ENCODE data around the gene MCM10.

Gene MCM10

DNA sequence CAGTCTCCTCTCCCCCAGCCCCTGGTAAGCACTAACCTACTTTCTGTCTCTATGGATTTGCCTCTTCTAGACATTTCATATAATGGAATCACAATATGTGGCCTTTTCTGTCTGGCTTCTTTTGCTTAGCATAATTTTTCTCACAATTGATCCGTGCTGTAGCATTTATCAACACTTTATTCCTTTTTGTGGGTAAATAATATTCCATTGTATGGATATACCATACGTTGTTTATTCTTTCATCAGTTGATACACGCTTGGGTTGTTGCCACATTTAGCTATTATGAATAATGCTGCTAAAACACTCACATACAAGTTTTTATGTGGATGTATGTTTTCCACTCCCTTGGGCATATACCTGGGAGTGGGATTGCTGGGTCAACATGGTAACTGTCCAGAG is 25.8 kb downstream of the MCM10 start:
- H3K27ac Mint-ChIP-seq: no peak overlapping the region
- H3K9me3 Mint-ChIP-seq: no peaks in the 10 kb centered on the region
- H3K4me1 Mint-ChIP-seq: no peaks in the 10 kb centered on the region
- no peak for DNase-seq (ENCODE audit: low spot score in 2 of 2)
- H3K4me3 Mint-ChIP-seq: no peak overlapping the region
- no peak for ATAC-seq
- peaks cover 92% of the 10 kb centered on the region for H3K36me3 Mint-ChIP-seq

DNA sequence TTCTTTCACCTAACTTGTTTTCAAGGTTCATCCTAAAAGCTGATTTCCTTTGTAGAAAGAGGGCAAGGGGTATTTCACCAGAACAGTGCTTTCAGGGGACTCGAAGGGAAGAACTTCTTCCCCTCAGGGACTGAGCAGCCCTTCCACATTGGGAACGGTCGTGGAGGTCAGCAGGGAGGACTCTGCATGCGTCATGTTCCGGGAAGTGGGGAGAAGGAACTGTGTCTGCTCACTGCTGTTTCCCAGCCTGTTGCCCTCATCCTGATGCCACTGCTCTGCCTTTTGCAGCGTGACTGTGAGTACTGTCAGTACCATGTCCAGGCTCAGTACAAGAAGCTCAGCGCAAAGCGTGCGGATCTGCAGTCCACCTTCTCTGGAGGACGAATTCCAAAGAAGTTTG is 27.2 kb downstream of the MCM10 start:
- no peak for ATAC-seq
- no peak overlapping the region for H3K27ac Mint-ChIP-seq
- no peak overlapping the region for H3K4me3 Mint-ChIP-seq
- H3K4me1 Mint-ChIP-seq: no peaks in the 10 kb centered on the region
- H3K36me3 Mint-ChIP-seq: peaks cover 92% of the 10 kb centered on the region
- DNase-seq (ENCODE audit: low spot score in 2 of 2): no peak
- no peaks in the 10 kb centered on the region for H3K9me3 Mint-ChIP-seq

DNA sequence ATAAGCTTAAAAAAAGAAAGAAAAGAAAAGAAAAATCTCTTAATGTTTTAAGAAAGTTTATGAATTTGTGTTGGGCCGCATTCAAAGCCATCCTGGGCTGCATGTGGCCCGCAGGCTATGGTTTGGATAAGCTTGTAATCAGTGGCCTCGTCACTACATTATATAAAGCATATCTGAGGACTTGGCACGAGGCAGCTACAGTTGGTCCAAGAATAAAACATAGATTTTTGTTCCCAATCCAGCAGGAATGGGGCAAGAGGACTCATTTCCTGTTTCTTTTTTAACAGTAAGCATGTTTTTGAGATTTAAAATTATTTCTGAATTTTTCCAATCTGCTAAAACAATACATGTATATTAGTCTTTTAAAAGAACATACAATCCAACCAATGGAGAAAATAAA is 28.6 kb downstream of the MCM10 start:
- ATAC-seq: no peak
- H3K36me3 Mint-ChIP-seq: peaks cover 88% of the 10 kb centered on the region
- DNase-seq (ENCODE audit: low spot score in 2 of 2): no peak
- H3K27ac Mint-ChIP-seq: no peak overlapping the region
- H3K4me1 Mint-ChIP-seq: no peaks in the 10 kb centered on the region
- no peak overlapping the region for H3K4me3 Mint-ChIP-seq
- H3K9me3 Mint-ChIP-seq: no peaks in the 10 kb centered on the region

DNA sequence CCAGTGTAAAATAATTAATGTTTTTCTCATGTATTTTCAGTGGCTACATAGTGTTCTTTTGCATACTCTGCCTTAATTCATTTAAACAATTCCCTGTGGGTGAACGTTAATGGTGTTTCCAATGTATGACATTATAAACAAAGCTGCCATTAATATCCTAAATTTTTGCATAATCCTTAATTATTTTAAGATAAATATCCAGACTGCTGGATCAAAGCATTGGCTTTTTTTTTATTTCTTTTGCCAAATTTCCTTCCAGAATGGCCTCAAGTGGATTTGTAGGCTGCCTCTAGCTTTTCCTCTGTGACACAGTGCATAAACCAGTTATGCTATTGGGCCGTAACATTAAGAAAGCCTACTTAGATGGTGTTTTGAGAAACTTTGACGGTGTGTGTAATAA is 29.5 kb downstream of the MCM10 start:
- Mint-ChIP-seq H3K27ac (no peak overlapping the region), H3K4me1 (no peaks in the 10 kb centered on the region), H3K4me3 (no peak overlapping the region), H3K36me3 (peaks cover 90% of the 10 kb centered on the region), H3K9me3 (no peaks in the 10 kb centered on the region)
- DNase-seq (ENCODE audit: low spot score in 2 of 2) (no peak), ATAC-seq (no peak)

DNA sequence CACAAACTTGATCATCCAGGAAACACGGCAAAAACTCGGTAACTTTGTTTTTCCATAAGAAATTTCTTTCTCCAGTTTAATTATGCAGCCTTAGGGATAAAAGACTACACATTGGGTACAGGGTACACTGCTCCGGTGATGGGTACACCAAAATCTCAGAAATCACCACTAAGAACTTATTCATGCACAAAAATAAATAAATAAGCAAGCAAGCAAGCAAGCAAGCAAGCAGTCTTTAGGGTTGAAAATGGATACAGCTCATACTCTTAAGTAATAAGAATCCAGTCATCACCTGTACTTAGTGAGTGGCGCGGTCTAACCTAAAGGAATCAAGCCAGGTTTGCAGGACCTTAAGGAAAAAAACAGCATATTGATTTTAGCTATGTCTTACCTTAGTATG is 30.0 kb downstream of the MCM10 start:
- Mint-ChIP-seq H3K4me3 (no peak overlapping the region), H3K4me1 (no peaks in the 10 kb centered on the region), H3K27ac (no peak overlapping the region), H3K36me3 (peaks cover 90% of the 10 kb centered on the region), H3K9me3 (no peaks in the 10 kb centered on the region)
- ATAC-seq (no peak), DNase-seq (ENCODE audit: low spot score in 2 of 2) (no peak)

DNA sequence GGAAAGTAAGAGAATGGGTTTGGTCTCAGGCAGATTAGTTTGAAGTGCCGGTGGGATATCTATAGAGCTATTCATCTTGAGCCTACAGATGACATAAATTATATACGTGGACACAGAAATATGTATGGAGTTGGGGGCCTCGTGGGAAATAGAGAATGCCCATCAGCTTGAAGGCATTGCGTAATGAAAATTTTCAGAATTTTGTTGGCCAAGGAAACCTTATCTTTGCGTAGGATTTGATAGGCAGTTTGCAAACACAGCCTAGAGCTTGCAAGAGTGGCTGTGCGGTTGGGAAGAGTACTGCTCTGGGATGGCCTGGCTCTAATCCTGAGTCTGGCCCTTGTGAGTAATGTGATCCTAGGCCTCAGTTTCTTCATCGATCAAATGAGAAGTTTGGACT is 32.3 kb downstream of the MCM10 start:
- Mint-ChIP-seq H3K9me3 (no peaks in the 10 kb centered on the region), H3K4me3 (no peak overlapping the region), H3K4me1 (no peaks in the 10 kb centered on the region), H3K36me3 (peaks cover 93% of the 10 kb centered on the region), H3K27ac (no peak overlapping the region)
- ATAC-seq: no peak
- DNase-seq (ENCODE audit: low spot score in 2 of 2): no peak

DNA sequence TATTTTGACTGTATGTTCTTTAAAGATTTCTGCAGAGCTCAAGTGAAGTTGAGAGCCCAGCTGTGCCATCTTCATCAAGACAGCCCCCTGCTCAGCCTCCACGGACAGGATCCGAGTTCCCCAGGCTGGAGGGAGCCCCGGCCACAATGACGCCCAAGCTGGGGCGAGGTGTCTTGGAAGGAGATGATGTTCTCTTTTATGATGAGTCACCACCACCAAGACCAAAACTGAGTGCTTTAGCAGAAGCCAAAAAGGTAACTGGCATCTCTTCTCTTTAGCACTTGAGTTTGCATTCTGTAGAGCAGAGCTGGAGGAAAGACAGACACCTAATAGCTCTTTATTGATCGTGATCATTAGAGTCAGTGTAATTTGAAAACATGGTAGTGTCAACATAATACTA is 33.7 kb downstream of the MCM10 start:
- H3K36me3 Mint-ChIP-seq: peaks cover 93% of the 10 kb centered on the region

DNA sequence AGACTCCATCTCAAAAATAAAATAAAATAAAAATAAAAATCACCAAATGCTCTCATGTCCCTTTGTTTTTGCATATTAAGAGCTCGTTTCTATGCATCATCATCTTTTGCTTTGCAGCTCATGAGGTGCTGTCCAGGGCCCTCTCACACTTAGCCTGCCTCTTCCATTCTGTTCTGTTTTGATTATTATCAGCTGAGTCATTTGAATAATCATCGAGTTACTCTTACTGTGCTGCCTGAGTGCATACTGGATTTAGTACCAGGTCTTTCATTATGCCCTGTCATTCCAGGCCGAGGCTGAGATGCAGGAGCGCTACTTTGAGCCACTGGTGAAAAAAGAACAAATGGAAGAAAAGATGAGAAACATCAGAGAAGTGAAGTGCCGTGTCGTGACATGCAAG is 39.8 kb downstream of the MCM10 start:
- no peaks in the 10 kb centered on the region for H3K9me3 Mint-ChIP-seq
- H3K4me1 Mint-ChIP-seq: no peaks in the 10 kb centered on the region
- DNase-seq (ENCODE audit: low spot score in 2 of 2) (no peak), ATAC-seq (peak; percentile 24)
- H3K4me3 Mint-ChIP-seq: no peak overlapping the region
- H3K36me3 Mint-ChIP-seq: peaks cover 79% of the 10 kb centered on the region
- no peak overlapping the region for H3K27ac Mint-ChIP-seq

More for the DNA sequence above, 33.7 kb downstream of the MCM10 start:
- ATAC-seq (no peak), DNase-seq (ENCODE audit: low spot score in 2 of 2) (no peak)
- H3K4me3 Mint-ChIP-seq: no peak overlapping the region
- no peaks in the 10 kb centered on the region for H3K4me1 Mint-ChIP-seq
- H3K27ac Mint-ChIP-seq: no peak overlapping the region
- H3K9me3 Mint-ChIP-seq: no peaks in the 10 kb centered on the region

DNA sequence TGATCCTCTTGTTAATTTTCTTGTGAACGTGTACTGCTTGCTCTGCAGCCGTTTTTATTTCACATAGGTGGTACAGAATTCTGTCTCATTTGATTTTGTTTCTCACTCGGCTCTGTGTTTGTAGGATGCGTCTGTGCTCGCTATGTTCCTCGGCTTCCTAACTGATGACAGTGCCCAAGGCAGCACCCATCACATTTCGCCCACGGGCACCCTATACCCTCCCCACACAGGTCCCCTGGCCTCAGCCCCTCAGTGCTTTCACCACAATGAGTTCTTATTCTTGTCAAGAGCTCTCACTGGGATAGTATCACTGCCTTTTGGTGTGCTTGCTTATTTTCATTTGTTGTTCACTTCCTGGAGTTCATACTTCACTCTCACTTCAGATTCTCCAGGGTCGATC is 44.7 kb downstream of the MCM10 start:
- H3K36me3 Mint-ChIP-seq: peaks cover 53% of the 10 kb centered on the region
- H3K9me3 Mint-ChIP-seq: no peaks in the 10 kb centered on the region
- no peak overlapping the region for H3K27ac Mint-ChIP-seq
- no peaks in the 10 kb centered on the region for H3K4me1 Mint-ChIP-seq
- DNase-seq (ENCODE audit: low spot score in 2 of 2) (no peak), ATAC-seq (no peak)
- no peak overlapping the region for H3K4me3 Mint-ChIP-seq

DNA sequence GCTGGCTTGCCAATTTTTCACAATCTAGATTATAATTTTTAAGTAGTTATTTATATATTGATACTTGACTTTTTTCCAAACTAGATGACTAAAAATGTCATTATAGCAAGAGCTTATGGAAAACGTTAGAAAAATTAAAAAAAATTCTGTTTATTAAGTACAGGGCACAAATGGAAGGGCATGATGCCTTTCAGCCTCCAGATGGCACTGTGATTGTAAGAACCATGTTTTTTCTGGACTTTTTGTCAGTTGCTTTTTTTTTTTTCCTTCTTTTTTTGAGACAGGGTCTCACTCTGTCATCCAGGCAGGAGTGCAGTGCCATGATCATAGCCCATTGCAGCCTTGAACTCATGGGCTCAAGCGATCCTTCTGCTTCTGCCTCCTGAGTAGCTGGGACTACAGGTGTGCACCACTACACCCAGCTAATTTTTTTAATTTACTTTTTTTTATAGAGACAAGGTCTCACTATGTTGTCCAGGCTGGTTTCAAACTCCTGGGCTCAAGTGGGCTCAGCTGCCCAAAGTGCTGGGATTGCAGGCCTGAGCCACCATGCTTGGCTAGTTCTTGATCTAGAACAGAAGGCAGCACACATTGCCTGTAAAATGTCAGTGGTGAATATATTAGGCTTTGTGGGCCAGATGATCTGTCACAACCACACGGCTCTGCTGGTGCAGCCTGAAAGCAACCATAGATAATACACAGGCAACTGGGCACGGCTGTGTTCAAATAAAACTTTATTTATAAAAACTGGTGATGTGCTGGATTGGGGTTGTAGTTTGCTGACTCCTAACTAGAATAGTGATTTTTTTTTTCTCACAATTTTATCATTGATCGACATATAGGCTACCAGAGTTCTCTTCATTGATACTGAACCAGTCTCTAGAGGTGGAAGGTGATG is 45.4 kb downstream of the MCM10 start:
- H3K27ac Mint-ChIP-seq: no peak overlapping the region
- no peak for DNase-seq (ENCODE audit: low spot score in 2 of 2)
- H3K9me3 Mint-ChIP-seq: no peaks in the 10 kb centered on the region
- ATAC-seq: no peak
- H3K4me3 Mint-ChIP-seq: no peak overlapping the region
- H3K36me3 Mint-ChIP-seq: peaks cover 53% of the 10 kb centered on the region
- H3K4me1 Mint-ChIP-seq: no peaks in the 10 kb centered on the region

DNA sequence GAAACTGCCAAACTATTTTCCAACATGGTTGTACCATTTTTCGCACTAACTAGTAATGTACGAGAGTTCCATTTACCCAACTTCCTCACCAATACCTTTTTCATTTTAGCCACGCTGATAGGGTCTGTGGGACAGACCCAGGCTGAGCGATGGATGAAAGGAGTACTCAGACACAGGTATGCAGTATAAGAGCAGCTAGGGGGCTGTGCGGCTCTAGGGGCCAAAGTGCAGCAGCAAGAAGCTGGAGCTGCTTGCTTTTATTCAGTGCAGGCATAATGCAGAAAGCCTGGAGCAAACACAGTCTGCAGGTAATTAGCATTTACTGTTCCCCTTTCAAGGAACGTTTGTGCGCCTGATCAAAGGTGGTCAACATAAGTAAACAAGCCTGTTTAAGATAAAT is 51.8 kb downstream of the MCM10 start:
- Mint-ChIP-seq H3K36me3 (peaks cover 20% of the 10 kb centered on the region), H3K4me1 (no peaks in the 10 kb centered on the region), H3K4me3 (no peak overlapping the region), H3K9me3 (no peaks in the 10 kb centered on the region), H3K27ac (no peak overlapping the region)
- ATAC-seq (no peak), DNase-seq (ENCODE audit: low spot score in 2 of 2) (no peak)

DNA sequence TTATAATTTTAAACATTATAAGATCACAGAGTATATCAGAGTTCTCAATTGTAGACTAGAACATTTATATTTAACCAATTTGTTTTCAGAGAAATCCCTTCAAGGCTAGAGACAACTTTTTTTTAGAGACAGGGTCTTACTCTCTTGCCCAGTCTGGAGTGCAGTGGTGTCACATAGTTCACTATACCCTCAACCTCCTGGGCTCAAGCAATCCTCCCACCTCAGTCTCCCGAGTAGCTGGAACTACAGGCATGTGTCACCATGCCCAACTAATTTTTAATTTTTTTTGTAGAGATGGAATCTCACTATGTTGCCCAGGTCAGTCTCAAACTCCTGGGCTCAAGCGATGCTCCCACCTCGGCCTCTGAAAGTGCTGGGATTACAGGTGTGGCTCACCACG is 57.5 kb downstream of the MCM10 start:
- DNase-seq (ENCODE audit: low spot score in 2 of 2): no peak
- Mint-ChIP-seq H3K27ac (no peak overlapping the region), H3K4me3 (no peak overlapping the region), H3K9me3 (no peaks in the 10 kb centered on the region), H3K36me3 (no peaks in the 10 kb centered on the region), H3K4me1 (no peaks in the 10 kb centered on the region)
- no peak for ATAC-seq

DNA sequence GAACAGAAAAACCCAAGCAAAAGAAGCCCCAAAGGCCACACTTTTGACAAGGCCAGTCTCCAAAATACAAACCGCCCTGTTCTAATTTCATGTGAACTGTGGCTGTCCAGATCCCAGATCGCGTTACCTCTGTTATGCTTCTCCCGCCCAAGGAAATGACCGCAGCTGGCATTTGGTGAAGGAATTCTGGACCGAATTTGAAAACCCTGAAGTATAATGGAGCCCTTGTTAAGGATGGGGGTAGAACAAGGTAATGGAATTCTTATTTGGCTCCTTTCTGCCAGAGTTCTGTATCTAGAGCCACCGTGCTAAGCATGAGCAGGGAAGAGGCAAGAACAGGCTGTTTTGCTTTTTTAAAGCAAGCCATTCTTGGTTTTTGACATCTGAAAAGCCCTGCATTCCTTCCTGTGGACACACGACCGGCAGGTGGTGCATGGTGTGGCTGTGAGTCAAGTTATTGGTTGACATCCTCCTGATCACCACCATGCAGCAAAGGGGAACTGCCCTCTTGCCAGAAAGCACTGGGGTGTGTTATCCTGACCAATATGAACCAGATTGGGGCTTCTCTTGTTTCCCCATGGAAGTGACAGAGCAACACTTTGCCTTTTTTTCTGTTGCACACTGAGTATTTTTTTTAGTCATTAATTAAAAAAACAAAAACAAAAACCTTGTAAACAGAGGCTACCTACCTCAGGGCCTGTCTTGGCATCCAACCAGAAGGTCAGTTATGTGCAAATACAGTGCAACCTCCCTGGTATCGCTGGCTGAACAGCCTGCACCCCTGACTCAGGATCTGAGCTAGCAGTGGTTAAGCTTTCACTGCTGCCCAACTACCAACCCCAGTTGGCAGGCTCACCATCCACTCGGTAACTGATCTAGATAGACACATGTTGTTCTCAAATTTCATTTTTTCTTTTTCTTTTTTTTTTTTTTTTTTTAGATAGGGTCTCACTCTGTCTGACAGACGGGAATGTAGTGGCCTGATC is 58.6 kb downstream of the MCM10 start:
- Mint-ChIP-seq H3K4me1 (no peaks in the 10 kb centered on the region), H3K27ac (no peak overlapping the region), H3K9me3 (no peaks in the 10 kb centered on the region), H3K4me3 (no peak overlapping the region), H3K36me3 (no peaks in the 10 kb centered on the region)
- DNase-seq (ENCODE audit: low spot score in 2 of 2) (no peak), ATAC-seq (peak; percentile 57)

DNA sequence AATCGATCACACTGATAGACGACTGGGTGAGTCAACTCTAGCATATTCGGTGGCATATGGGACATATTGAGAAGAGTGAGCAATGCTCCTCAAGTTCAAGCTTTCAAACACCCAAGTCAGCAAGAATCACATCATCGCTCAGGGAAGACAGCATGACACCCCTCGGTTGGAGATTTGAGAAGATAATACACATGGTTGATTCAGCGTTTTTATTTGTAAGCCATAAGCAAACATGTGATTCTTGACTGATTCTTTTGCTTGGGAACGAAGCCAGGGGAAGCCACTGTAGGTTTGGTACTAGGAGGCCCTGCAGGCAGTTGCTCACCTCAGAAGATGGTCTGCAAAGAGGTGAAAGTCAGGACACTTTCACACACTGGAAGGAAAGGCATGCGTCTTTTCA is 60.2 kb downstream of the MCM10 start:
- Mint-ChIP-seq H3K9me3 (no peaks in the 10 kb centered on the region), H3K27ac (no peak overlapping the region), H3K4me3 (no peak overlapping the region), H3K4me1 (no peaks in the 10 kb centered on the region), H3K36me3 (no peaks in the 10 kb centered on the region)
- DNase-seq (ENCODE audit: low spot score in 2 of 2): no peak
- ATAC-seq: peak; percentile 39

DNA sequence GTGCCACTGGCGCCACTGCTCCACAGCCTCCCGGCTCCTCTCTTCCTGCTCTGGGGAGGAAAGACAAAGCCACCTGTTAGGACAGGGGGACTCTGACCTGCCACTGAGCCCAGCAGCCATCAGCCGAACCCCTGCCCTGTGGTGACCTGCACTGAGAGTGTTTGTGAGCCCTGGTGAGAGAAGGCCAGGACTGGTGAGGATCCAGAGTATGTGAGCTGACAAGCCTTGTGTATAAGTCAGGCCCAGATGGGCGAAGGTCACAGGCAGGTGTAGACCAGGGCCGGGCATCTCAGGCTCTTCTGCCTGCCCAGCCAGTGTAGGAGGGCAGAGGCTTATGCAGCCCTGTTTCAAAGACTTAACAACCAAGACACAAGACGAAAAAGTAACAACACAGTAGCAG is 60.8 kb downstream of the MCM10 start:
- Mint-ChIP-seq H3K4me3 (no peak overlapping the region), H3K27ac (no peak overlapping the region), H3K4me1 (no peaks in the 10 kb centered on the region), H3K36me3 (no peaks in the 10 kb centered on the region), H3K9me3 (no peaks in the 10 kb centered on the region)
- ATAC-seq (no peak), DNase-seq (ENCODE audit: low spot score in 2 of 2) (no peak)

DNA sequence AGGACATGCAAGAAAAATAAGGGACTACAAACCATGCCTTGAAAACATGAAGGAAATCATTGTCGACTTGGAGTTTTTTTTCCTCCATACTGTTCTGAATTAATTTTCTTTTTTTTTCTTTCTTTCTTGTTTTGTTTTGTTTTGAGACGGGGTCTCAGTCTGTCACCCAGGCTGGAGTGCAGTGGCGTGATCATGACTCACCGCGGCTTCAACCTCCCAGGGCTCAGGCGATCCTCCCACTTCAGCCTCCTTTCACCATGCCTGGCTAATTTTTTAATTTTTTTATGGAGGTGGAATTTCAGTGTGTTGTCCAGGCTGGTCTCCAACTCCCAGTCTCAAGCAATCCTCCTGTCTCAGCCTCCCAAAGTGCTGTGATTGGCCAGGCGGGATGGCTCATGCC is 61.2 kb downstream of the MCM10 start:
- H3K4me3 Mint-ChIP-seq: no peak overlapping the region
- ATAC-seq (no peak), DNase-seq (ENCODE audit: low spot score in 2 of 2) (no peak)
- H3K27ac Mint-ChIP-seq: no peak overlapping the region
- H3K9me3 Mint-ChIP-seq: no peaks in the 10 kb centered on the region
- no peaks in the 10 kb centered on the region for H3K36me3 Mint-ChIP-seq
- H3K4me1 Mint-ChIP-seq: no peaks in the 10 kb centered on the region
